SK-N-SH (cell line): Measurements from ENCODE around the gene BCO2. TPM values are rescaled to one million over a fixed set of nuclear protein-coding genes. Genes with fewer than 3 reads are reported as not detected.

Source experiments
- CTCF ChIA-PET: fragments of 300-600, 350-600 bp; formaldehyde crosslinking; extraction: SDS; loops from one replicate; lab custom pipeline; 2021; lab: Yijun Ruan, JAX
- POLR2A ChIA-PET: fragments of 350-600 bp; sonication (Branson Sonifier 250); formaldehyde crosslinking; extraction: SDS; loops from one replicate; lab custom pipeline; 2020; ENCODE audit warnings: antibody characterized with exemption, inconsistent platforms; lab: Yijun Ruan, JAX
- DNase-seq: peaks from one replicate; pipeline ENCODE4 v3.0.0; 2012
- H2AFZ ChIP-seq: fragments of 200-600 bp; sonication (generic); 2 replicates; pipeline ENCODE4 v1.8.1; 2016; ENCODE audit warnings: antibody characterized with exemption, mild to moderate bottlenecking, low read depth
- H3F3A ChIP-seq: fragments of 200-600 bp; sonication (generic); replicated peaks from 2 replicates; pipeline ENCODE3; 2016; ENCODE audit warnings: antibody characterized with exemption, mild to moderate bottlenecking; ENCODE audit not compliant: insufficient read depth
- H3K27ac ChIP-seq, 2 experiments: fragments of 200-500 bp in 1 of 2; fragments of 200-600 bp in 1 of 2; sonication (Bioruptor generic) in 1 of 2; sonication (generic), shearing (Covaris generic) in 1 of 2; 2 replicates each; pipeline versions ENCODE4 v1.5.1 to v1.6.1; 2014 to 2016; ENCODE audit warnings: low read depth in 2 of 2, inconsistent platforms in 1 of 2, low read length in 1 of 2, mild to moderate bottlenecking in 1 of 2, mixed read lengths in 1 of 2
- H3K27me3 ChIP-seq: fragments of 200-600 bp; sonication (generic), shearing (Covaris generic); 2 replicates; pipeline ENCODE4 v1.6.1; 2016; ENCODE audit warnings: mixed run types; ENCODE audit not compliant: insufficient read depth
- H3K36me3 ChIP-seq, 2 experiments: fragments of 200-500 bp in 1 of 2; fragments of 200-600 bp in 1 of 2; sonication (Bioruptor generic) in 1 of 2; sonication (generic) in 1 of 2; replicated peaks in 1 of 2; 2 replicates each; pipeline versions ENCODE3 to v1.5.1; 2014 to 2016; ENCODE audit warnings: low read length in 1 of 2, mild to moderate bottlenecking in 1 of 2; ENCODE audit not compliant: insufficient read depth in 2 of 2, control insufficient read depth in 1 of 2
- H3K4me1 ChIP-seq, 2 experiments: fragments of 200-500 bp in 1 of 2; fragments of 200-600 bp in 1 of 2; sonication (Bioruptor generic) in 1 of 2; sonication (generic), shearing (Covaris generic) in 1 of 2; 2 replicates each; pipeline versions ENCODE4 v1.5.1 to v1.6.1; 2014 to 2016; ENCODE audit warnings: low read depth in 1 of 2, low read length in 1 of 2, mixed run types in 1 of 2; ENCODE audit not compliant: insufficient read depth in 2 of 2, control insufficient read depth in 1 of 2
- H3K4me2 ChIP-seq: fragments of 200-600 bp; sonication (generic), shearing (Covaris generic); 2 replicates; pipeline ENCODE4 v1.6.1; 2017; ENCODE audit warnings: mixed run types
- H3K4me3 ChIP-seq, 2 experiments: fragments of 200-500 bp in 1 of 2; fragments of 200-600 bp in 1 of 2; sonication (Bioruptor generic) in 1 of 2; sonication (generic), shearing (Covaris generic) in 1 of 2; 2 replicates each; pipeline versions ENCODE4 v1.5.1 to v1.8.1; 2014 to 2016; ENCODE audit warnings: low read depth in 2 of 2, inconsistent platforms in 1 of 2, low read length in 1 of 2, mild to moderate bottlenecking in 1 of 2, mixed read lengths in 1 of 2, moderate library complexity in 1 of 2
- H3K79me2 ChIP-seq: fragments of 200-600 bp; sonication (generic); 2 replicates; pipeline ENCODE4 v1.8.1; 2017; ENCODE audit warnings: mild to moderate bottlenecking; ENCODE audit not compliant: insufficient read depth
- H3K9ac ChIP-seq: fragments of 200-600 bp; sonication (generic); 2 replicates; pipeline ENCODE4 v1.6.1; 2017; ENCODE audit warnings: mixed run types
- H3K9me2 ChIP-seq: fragments of 200-600 bp; sonication (generic); 2 replicates; pipeline ENCODE4 v1.6.1; 2017; ENCODE audit warnings: mixed run types
- H3K9me3 ChIP-seq: fragments of 200-600 bp; sonication (generic); 2 replicates; pipeline ENCODE4 v1.6.1; 2017; ENCODE audit warnings: mixed run types, mild to moderate bottlenecking, moderate library complexity
- H4K20me1 ChIP-seq: fragments of 200-600 bp; sonication (generic); 2 replicates; pipeline ENCODE4 v1.6.1; 2017; ENCODE audit warnings: mild to moderate bottlenecking, mixed run types; ENCODE audit not compliant: insufficient read depth
- ELF1 ChIP-seq: IDR thresholded peaks from 2 replicates; pipeline ENCODE4 v1.4.0; 2012
- FOSL2 ChIP-seq: IDR thresholded peaks from 2 replicates; pipeline ENCODE4 v1.4.0; 2012; ENCODE audit warnings: low read depth, mild to moderate bottlenecking, moderate library complexity, borderline replicate concordance
- GATA2 ChIP-seq: sonication (generic); formaldehyde crosslinking; IDR thresholded peaks from 2 replicates; pipeline ENCODE4 v1.5.0; 2020; ENCODE audit warnings: mild to moderate bottlenecking, missing genetic modification reagents
- JUND ChIP-seq: IDR thresholded peaks from 2 replicates; pipeline ENCODE4 v1.4.0; 2012
- MAX ChIP-seq: IDR thresholded peaks from 2 replicates; pipeline ENCODE4 v1.4.0; 2012; ENCODE audit warnings: low read depth
- MXI1 ChIP-seq: IDR thresholded peaks from 2 replicates; pipeline ENCODE4 v1.6.1; 2012; ENCODE audit warnings: mild to moderate bottlenecking, low read depth, low read length, improper control_type of control experiment
- NFIC ChIP-seq: IDR thresholded peaks from 2 replicates; pipeline ENCODE4 v1.4.0; 2012; ENCODE audit warnings: borderline replicate concordance
- NRF1 ChIP-seq: IDR thresholded peaks from 2 replicates; pipeline ENCODE4 v1.6.1; 2012; ENCODE audit warnings: low read depth, mild to moderate bottlenecking, low read length
- RXRA ChIP-seq: IDR thresholded peaks from 2 replicates; pipeline ENCODE4 v1.4.0; 2012; ENCODE audit warnings: low read depth, mild to moderate bottlenecking, borderline replicate concordance
- SMC3 ChIP-seq: IDR thresholded peaks from 2 replicates; pipeline ENCODE4 v1.6.1; 2012; ENCODE audit warnings: low read depth, low read length, improper control_type of control experiment
- YY1 ChIP-seq: IDR thresholded peaks from 2 replicates; pipeline ENCODE4 v1.4.0; 2012; ENCODE audit warnings: low read depth, mild to moderate bottlenecking
- WGBS: methylation state at CpG from one replicate; pipeline ENCODE4 v1.1.6; 2017; ENCODE audit warnings: low lambda C conversion rate; 5-methylcytosine and 5-hydroxymethylcytosine counted together
- polyA plus RNA-seq, 3 experiments: library from polyadenylated mRNA; depleted of rRNA; stranded (reverse); fragments of >200 nt; gene quantifications; 2 replicates each; pipeline ENCODE4 v1.2.3, GENCODE V29; 2012
- TF ChIP-seq, protein P1 (sequence below): IDR thresholded peaks from 2 replicates; pipeline ENCODE4 v1.4.0; 2012; ENCODE audit warnings: low read depth, borderline replicate concordance
- TF ChIP-seq, protein P2 (sequence below): IDR thresholded peaks from 2 replicates; pipeline ENCODE4; 2012
- TF ChIP-seq, protein P3 (sequence below): IDR thresholded peaks from 2 replicates; pipeline ENCODE4 v1.6.1; 2012; ENCODE audit warnings: mild to moderate bottlenecking, low read depth, low read length, moderate library complexity

BCO2 gene
- polyA plus RNA-seq, 1 of the 3 experiments (the other 2 are of a cell fraction): 0.87 TPM

GRCh38 chr11:112200252-112200651 is 24.9 kb downstream of the BCO2 start:
- ChIA-PET CTCF (interaction anchor here (1.4 to 2.5 kb wide), 3 partner anchors 19 to 80 kb away, joined by 4 to 8 read pairs (median 4); partner anchors contain the start of gene BCO2), POLR2A (no interaction called here)
- no peak overlapping the region for H3K27ac ChIP-seq
- H2AFZ ChIP-seq: no peak overlapping the region
- no peaks in the 10 kb centered on the region for H4K20me1 ChIP-seq
- no peaks in the 10 kb centered on the region; a peak in 1 of 4 replicates for H3K4me1 ChIP-seq
- no peaks in the 10 kb centered on the region for H3F3A ChIP-seq
- WGBS: 41% methylated on average over 2 of the region's 2 CpGs
- H3K4me2 ChIP-seq: no peak overlapping the region
- no peaks in the 10 kb centered on the region for H3K79me2 ChIP-seq
- no peaks in the 10 kb centered on the region for H3K9me3 ChIP-seq
- H3K9me2 ChIP-seq: 0 out of 2 replicates have a peak, but pooled peaks cover 3% of the 10 kb centered on the region
- no peaks in the 10 kb centered on the region for H3K27me3 ChIP-seq
- H3K4me3 ChIP-seq: no peak overlapping the region
- no peak overlapping the region for H3K9ac ChIP-seq
- TF ChIP-seq, protein P1, sequence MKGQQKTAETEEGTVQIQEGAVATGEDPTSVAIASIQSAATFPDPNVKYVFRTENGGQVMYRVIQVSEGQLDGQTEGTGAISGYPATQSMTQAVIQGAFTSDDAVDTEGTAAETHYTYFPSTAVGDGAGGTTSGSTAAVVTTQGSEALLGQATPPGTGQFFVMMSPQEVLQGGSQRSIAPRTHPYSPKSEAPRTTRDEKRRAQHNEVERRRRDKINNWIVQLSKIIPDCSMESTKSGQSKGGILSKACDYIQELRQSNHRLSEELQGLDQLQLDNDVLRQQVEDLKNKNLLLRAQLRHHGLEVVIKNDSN: no peak
- TF ChIP-seq MAX (no peak), SMC3 (no peak), JUND (no peak), RXRA (no peak), YY1 (no peak), NRF1 (no peak), FOSL2 (no peak), ELF1 (no peak), GATA2 (CRISPR knock-in tag) (no peak), NFIC (no peak)
- TF ChIP-seq, protein P2, sequence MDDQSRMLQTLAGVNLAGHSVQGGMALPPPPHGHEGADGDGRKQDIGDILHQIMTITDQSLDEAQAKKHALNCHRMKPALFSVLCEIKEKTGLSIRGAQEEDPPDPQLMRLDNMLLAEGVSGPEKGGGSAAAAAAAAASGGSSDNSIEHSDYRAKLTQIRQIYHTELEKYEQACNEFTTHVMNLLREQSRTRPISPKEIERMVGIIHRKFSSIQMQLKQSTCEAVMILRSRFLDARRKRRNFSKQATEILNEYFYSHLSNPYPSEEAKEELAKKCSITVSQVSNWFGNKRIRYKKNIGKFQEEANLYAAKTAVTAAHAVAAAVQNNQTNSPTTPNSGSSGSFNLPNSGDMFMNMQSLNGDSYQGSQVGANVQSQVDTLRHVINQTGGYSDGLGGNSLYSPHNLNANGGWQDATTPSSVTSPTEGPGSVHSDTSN: no peak
- TF ChIP-seq, all 33 proteins: peak for 0
- H3K36me3 ChIP-seq: no peaks in the 10 kb centered on the region
- DNase-seq: no peak

DNA sequence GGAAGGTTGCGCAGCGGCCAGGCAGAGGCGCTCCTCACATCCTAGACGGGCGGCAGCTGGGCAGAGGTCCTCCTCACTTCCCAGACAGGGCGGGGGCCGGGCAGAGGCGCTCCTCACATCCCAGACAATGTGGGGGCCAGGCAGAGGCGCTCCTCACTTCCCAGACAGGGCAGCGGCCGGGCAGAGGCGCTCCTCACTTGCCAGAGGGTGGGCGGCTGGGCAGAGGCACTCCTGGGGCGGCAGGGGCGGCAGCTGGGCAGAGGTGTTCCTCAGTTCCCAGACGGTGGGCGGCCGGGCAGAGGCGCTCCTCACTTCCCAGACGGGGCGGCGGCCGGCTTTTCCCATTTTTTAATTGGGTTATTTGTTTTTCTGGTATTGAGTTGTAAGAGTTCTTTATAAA is 30.8 kb downstream of the BCO2 start:
- H3K9me2 ChIP-seq: no peaks in the 10 kb centered on the region
- no peak overlapping the region for H3K4me2 ChIP-seq
- H3K9ac ChIP-seq: no peak overlapping the region
- no peak overlapping the region for H2AFZ ChIP-seq
- TF ChIP-seq JUND (no peak), FOSL2 (no peak), MXI1 (no peak)
- TF ChIP-seq, protein P3, sequence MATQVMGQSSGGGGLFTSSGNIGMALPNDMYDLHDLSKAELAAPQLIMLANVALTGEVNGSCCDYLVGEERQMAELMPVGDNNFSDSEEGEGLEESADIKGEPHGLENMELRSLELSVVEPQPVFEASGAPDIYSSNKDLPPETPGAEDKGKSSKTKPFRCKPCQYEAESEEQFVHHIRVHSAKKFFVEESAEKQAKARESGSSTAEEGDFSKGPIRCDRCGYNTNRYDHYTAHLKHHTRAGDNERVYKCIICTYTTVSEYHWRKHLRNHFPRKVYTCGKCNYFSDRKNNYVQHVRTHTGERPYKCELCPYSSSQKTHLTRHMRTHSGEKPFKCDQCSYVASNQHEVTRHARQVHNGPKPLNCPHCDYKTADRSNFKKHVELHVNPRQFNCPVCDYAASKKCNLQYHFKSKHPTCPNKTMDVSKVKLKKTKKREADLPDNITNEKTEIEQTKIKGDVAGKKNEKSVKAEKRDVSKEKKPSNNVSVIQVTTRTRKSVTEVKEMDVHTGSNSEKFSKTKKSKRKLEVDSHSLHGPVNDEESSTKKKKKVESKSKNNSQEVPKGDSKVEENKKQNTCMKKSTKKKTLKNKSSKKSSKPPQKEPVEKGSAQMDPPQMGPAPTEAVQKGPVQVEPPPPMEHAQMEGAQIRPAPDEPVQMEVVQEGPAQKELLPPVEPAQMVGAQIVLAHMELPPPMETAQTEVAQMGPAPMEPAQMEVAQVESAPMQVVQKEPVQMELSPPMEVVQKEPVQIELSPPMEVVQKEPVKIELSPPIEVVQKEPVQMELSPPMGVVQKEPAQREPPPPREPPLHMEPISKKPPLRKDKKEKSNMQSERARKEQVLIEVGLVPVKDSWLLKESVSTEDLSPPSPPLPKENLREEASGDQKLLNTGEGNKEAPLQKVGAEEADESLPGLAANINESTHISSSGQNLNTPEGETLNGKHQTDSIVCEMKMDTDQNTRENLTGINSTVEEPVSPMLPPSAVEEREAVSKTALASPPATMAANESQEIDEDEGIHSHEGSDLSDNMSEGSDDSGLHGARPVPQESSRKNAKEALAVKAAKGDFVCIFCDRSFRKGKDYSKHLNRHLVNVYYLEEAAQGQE: no peak
- CTCF ChIA-PET: interaction anchor here (1.4 to 3.1 kb wide), 3 partner anchors 13 to 74 kb away, joined by 3 to 16 read pairs (median 7); partner anchors contain the start of gene BCO2
- no peaks in the 10 kb centered on the region for H3F3A ChIP-seq
- H4K20me1 ChIP-seq: no peaks in the 10 kb centered on the region
- no peaks in the 10 kb centered on the region for H3K9me3 ChIP-seq
- 96% methylated on average over 17 of the region's 23 CpGs for WGBS
- no peaks in the 10 kb centered on the region for H3K27me3 ChIP-seq
- H3K27ac ChIP-seq: no peak overlapping the region
- no peaks in the 10 kb centered on the region for H3K79me2 ChIP-seq
- H3K4me1 ChIP-seq: no peaks in the 10 kb centered on the region
- DNase-seq: no peak
- H3K4me3 ChIP-seq: no peak overlapping the region
- no peaks in the 10 kb centered on the region for H3K36me3 ChIP-seq
- POLR2A ChIA-PET: no interaction called here
